Small intestine (tissue), 16 donors: ENCODE data around the gene DAB2. TPM values are rescaled to one million over a fixed set of nuclear protein-coding genes. Genes with fewer than 3 reads are reported as not detected.

Source experiments
- DNase-seq, 2 donors: peaks; one replicate each; pipeline versions ENCODE4 v3.0.0 to v3.0.0-alpha.2; 2013
- FAIRE-seq: peaks from 2 replicates; lab custom pipeline; 2012; peaks lifted over from hg19 to GRCh38; lab: Jason Lieb, UNC
- H3K27ac ChIP-seq, 3 donors: one replicate each; pipeline ENCODE4 v1.5.1; 2013; ENCODE audit warnings: low read length in 2 of 3, mild to moderate bottlenecking in 2 of 3, control low read depth in 1 of 3, inconsistent platforms in 1 of 3, low read depth in 1 of 3, moderate library complexity in 1 of 3
- H3K27me3 ChIP-seq, 3 donors: one replicate each; pipeline ENCODE4 v1.6.1; 2013; ENCODE audit warnings: low read length in 3 of 3, inconsistent platforms in 1 of 3; ENCODE audit not compliant: control insufficient read depth in 3 of 3, insufficient read depth in 3 of 3
- H3K36me3 ChIP-seq, 3 donors: one replicate each; pipeline ENCODE4 v1.6.1; 2013; ENCODE audit warnings: low read length in 3 of 3, inconsistent platforms in 1 of 3, low read depth in 1 of 3, mild to moderate bottlenecking in 1 of 3, moderate library complexity in 1 of 3; ENCODE audit not compliant: control insufficient read depth in 3 of 3, insufficient read depth in 2 of 3
- H3K4me1 ChIP-seq, 3 donors: one replicate each; pipeline ENCODE4 v1.6.1; 2013; ENCODE audit warnings: low read length in 2 of 3, inconsistent platforms in 1 of 3, low read depth in 1 of 3, mild to moderate bottlenecking in 1 of 3, moderate library complexity in 1 of 3; ENCODE audit not compliant: control insufficient read depth in 3 of 3, insufficient read depth in 2 of 3
- H3K4me3 ChIP-seq, 3 donors: one replicate each; pipeline ENCODE4 v1.5.1; 2013; ENCODE audit warnings: low read length in 3 of 3, control low read depth in 1 of 3, inconsistent platforms in 1 of 3, low read depth in 1 of 3, mild to moderate bottlenecking in 1 of 3, moderate library complexity in 1 of 3
- H3K9me3 ChIP-seq, 2 donors: one replicate each; pipeline ENCODE4 v1.6.1; 2013; ENCODE audit warnings: low read depth in 1 of 2, low read length in 1 of 2; ENCODE audit not compliant: control insufficient read depth in 2 of 2, insufficient read depth in 1 of 2
- WGBS, 3 donors: extraction: QIAGEN DNeasy Blood & Tissue Kit; methylation state at CpG; one replicate each; pipeline ENCODE4 v1.1.7; 2013; 5-methylcytosine and 5-hydroxymethylcytosine counted together
- long read RNA-seq, 10 donors: transcript quantifications; one replicate each; lab custom pipeline, GENCODE V29; 2026
- polyA plus RNA-seq, 4 donors: library from polyadenylated mRNA; stranded (reverse) in 3 of 4; unstranded in 1 of 4; fragments of 200-250 nt in 3 of 4; fragments of 120-200 nt in 1 of 4; gene quantifications; one replicate each; pipeline versions ENCODE4 v1.2.1 to v1.2.3, GENCODE V29; 2013
- donor health status: healthy with polysubstance abuse.
- donor health status: control.
- donor health status: control.
- donor health status: Bipolar disorder and iron deficiency.
- donor health status: healthy.

DAB2 gene
- polyA plus RNA-seq, result 100 to 1,000 TPM in 1 of 4 donors, 10 to 100 TPM in 1, 1 to 10 TPM in 2; 1.1 to 201 (median 9.9) TPM
- long read RNA-seq, donor 1, full-length matches to known transcripts, result 1 of 226 reads
- long read RNA-seq, donor 1, partial matches to known transcripts, result 225 of 226 reads
- long read RNA-seq, donor 1, other reads (novel, unspliced or antisense), result 0 of 226 reads
- long read RNA-seq, donor 2, full-length matches to known transcripts, result 1 of 23 reads
- long read RNA-seq, donor 2, partial matches to known transcripts, result 22 of 23 reads
- long read RNA-seq, donor 2, other reads (novel, unspliced or antisense), result 0 of 23 reads
- long read RNA-seq, donor 3, partial matches to known transcripts, result 70 of 71 reads
- long read RNA-seq, donor 3, other reads (novel, unspliced or antisense), result 0 of 71 reads
- long read RNA-seq, donor 4, result 0 reads
- long read RNA-seq, donor 5, partial matches to known transcripts, result 15 of 15 reads
- long read RNA-seq, donor 5, other reads (novel, unspliced or antisense), result 0 of 15 reads
- long read RNA-seq, donor 6, full-length matches to known transcripts, result 6 of 68 reads
- long read RNA-seq, donor 6, partial matches to known transcripts, result 62 of 68 reads
- long read RNA-seq, donor 6, other reads (novel, unspliced or antisense), result 0 of 68 reads
- long read RNA-seq, donor 7, full-length matches to known transcripts, result 2 of 2 reads
- long read RNA-seq, donor 7, partial matches to known transcripts, result 0 of 2 reads
- long read RNA-seq, donor 7, other reads (novel, unspliced or antisense), result 0 of 2 reads
- long read RNA-seq, donor 8, result 0 reads
- long read RNA-seq, donor 9, partial matches to known transcripts, result 7 of 7 reads
- long read RNA-seq, donor 9, other reads (novel, unspliced or antisense), result 0 of 7 reads
- long read RNA-seq, donor 10, partial matches to known transcripts, result 57 of 57 reads
- long read RNA-seq, donor 10, other reads (novel, unspliced or antisense), result 0 of 57 reads

- WGBS, 3 donors, result 2 to 3% (median 3%) methylated on average over 53 of the region's 53 CpGs
- peaks cover 0 to 2% (median 0%) of the 10 kb centered on the region in 3 donors for H3K27me3 ChIP-seq
- H3K36me3 ChIP-seq, result no peaks in the 10 kb centered on the region
- peak within 1 kb of the TSS; percentile 42 to 77 (median 61) for H3K4me3 ChIP-seq
- H3K4me1 ChIP-seq, result peaks cover 0 to 43% (median 0%) of the 10 kb centered on the region in 3 donors
- DNase-seq (peak; percentile 25 to 90), FAIRE-seq (no peak)
- H3K9me3 ChIP-seq, result no peaks in the 10 kb centered on the region
- H3K27ac ChIP-seq, result peak within 1 kb of the TSS in 2 of 3 donors; percentile 90 to 92
These were observed at the start of gene DAB2 for GRCh38 chr5:39424736-39425637. DAB2 (minus strand) TSS chr5:39424980; CDS start chr5:39394320, 30,660 bp downstream.

- H3K9me3 ChIP-seq, result no peaks in the 10 kb centered on the region
- 58 to 73% (median 63%) methylated on average over 3 of the region's 3 CpGs for WGBS, 3 donors
These were observed 48.5 kb upstream of the DAB2 start for GRCh38 chr5:39473156-39473775.

GRCh38 chr5:39471836-39472508 lies 47.2 kb upstream of the DAB2 start:
- FAIRE-seq (no peak), DNase-seq (no peak)
- Histone ChIP-seq H3K36me3 (no peaks in the 10 kb centered on the region), H3K4me3 (no peak overlapping the region), H3K9me3 (no peaks in the 10 kb centered on the region), H3K27me3 (no peaks in the 10 kb centered on the region), H3K27ac (no peak overlapping the region), H3K4me1 (no peaks in the 10 kb centered on the region)
- WGBS, 3 donors, result 63 to 84% (median 64%) methylated on average over 3 of the region's 3 CpGs

More at GRCh38 chr5:39473156-39473775, 48.5 kb upstream of the DAB2 start:
- H3K4me3 ChIP-seq, result no peak overlapping the region
- no peak for DNase-seq
- no peaks in the 10 kb centered on the region for H3K27me3 ChIP-seq
- H3K27ac ChIP-seq, result no peak overlapping the region
- FAIRE-seq, result no peak
- H3K36me3 ChIP-seq, result no peaks in the 10 kb centered on the region
- no peaks in the 10 kb centered on the region for H3K4me1 ChIP-seq

GRCh38 chr5:39470811-39471210 lies 46.0 kb upstream of the DAB2 start:
- no peak for FAIRE-seq
- WGBS, 3 donors, result 87 to 95% (median 92%) methylated on average over 2 of the region's 2 CpGs

GRCh38 chr5:39469777-39470415 lies 45.1 kb upstream of the DAB2 start:
- WGBS, 3 donors, result 74 to 79% (median 77%) methylated on average over 6 of the region's 6 CpGs
- no peak for DNase-seq
- Histone ChIP-seq H3K27me3 (no peaks in the 10 kb centered on the region), H3K9me3 (no peaks in the 10 kb centered on the region), H3K4me1 (no peaks in the 10 kb centered on the region), H3K27ac (no peak overlapping the region), H3K4me3 (no peak overlapping the region), H3K36me3 (no peaks in the 10 kb centered on the region)
- no peak for FAIRE-seq

More at GRCh38 chr5:39470811-39471210, 46.0 kb upstream of the DAB2 start:
- H3K27ac ChIP-seq, result no peak overlapping the region
- DNase-seq, result no peak
- no peaks in the 10 kb centered on the region for H3K36me3 ChIP-seq
- no peaks in the 10 kb centered on the region for H3K27me3 ChIP-seq
- no peak overlapping the region for H3K4me3 ChIP-seq
- H3K9me3 ChIP-seq, result no peaks in the 10 kb centered on the region
- H3K4me1 ChIP-seq, result no peaks in the 10 kb centered on the region

- FAIRE-seq (peak; percentile 36), DNase-seq (no peak)
- 78 to 90% (median 89%) methylated on average over 1 of the region's 1 CpG for WGBS, 3 donors
- Histone ChIP-seq H3K36me3 (no peaks in the 10 kb centered on the region), H3K4me1 (no peaks in the 10 kb centered on the region), H3K27me3 (no peaks in the 10 kb centered on the region), H3K27ac (no peak overlapping the region), H3K9me3 (no peaks in the 10 kb centered on the region), H3K4me3 (no peak overlapping the region)
These were observed 44.4 kb upstream of the DAB2 start for GRCh38 chr5:39469176-39469575.

- Histone ChIP-seq H3K9me3 (no peaks in the 10 kb centered on the region), H3K4me3 (no peak overlapping the region), H3K27me3 (no peaks in the 10 kb centered on the region), H3K27ac (no peak overlapping the region), H3K36me3 (no peaks in the 10 kb centered on the region), H3K4me1 (no peaks in the 10 kb centered on the region)
- WGBS, 3 donors, result 83 to 93% (median 85%) methylated on average over 1 of the region's 1 CpG
- DNase-seq (no peak), FAIRE-seq (no peak)
These were observed 42.1 kb upstream of the DAB2 start for GRCh38 chr5:39466846-39467245.
